Fibroblast of skin of left biceps (primary cell): ENCODE measurements around the gene NFIA.
"Not testable (repeated sequence)": the region's sequence is repeated elsewhere in the genome, so short reads cannot be mapped to it uniquely, and the experiment has no call there.

Source experiments
- DNase-seq, 2 experiments: peaks; one replicate each; pipeline ENCODE4 v3.0.0-alpha.2; 2013; ENCODE audit warnings: low read depth in 2 of 2

The NFIA gene

DNA sequence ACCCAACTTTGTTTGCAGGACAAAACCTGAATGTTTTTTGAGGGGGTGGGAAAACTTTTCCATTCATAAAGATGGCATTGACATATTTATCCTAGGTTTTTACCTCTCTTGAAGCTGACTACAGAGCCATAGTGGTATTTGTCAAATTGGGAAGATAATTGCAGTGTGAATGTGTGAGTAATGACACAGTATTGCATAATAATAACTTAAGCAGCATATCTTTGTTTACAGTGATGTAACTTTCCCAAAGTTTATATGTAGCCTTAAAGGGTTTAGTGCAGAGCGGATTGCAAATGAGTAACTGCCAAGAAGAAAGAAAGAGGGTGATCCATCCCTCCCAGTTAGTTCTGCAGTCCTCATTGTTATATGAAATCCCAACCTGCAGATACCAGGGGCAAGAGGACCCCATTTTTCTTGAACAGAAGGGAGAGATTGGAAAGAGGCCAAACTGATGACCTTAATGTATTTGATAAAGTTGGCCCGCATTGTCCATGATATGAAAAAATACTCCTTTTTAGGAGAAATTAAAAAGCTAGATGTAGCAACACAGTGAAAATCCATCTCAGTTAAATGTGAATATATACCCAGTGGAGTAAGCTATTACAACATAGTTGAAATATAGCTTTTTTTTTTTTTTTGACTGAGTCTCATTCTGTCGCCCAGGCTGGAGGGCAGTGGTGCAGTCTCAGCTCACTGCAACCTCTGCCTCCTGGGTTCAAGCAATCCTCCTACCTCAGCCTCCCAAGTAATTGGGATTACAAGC lies 23.7 kb upstream of the NFIA start:
- no peak for DNase-seq

- DNase-seq = not testable (repeated sequence)
Observed at GRCh38 chr1:61061601-61062000, 20.8 kb upstream of the NFIA start.

DNA sequence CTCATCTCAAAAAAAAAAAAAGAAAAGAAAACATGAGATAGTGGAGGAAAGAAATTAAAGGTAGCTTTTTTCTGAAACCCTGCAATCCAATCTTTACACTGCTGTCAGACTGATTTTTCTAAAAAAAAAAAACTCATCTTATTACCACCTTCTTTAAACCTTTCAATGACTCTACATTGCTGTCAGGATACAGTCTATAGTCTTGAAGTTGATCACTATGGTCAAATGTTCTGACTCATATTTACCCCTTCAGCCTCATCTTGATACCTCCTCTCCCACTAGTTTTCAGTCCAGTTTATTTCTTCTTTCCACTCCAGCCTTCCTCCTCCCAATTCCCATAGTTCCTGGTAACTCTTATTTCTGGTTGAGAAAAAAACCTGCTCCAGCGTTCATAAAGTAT lies 17.7 kb upstream of the NFIA start:
- no peak for DNase-seq

GRCh38 chr1:61067446-61068019 lies 14.8 kb upstream of the NFIA start:
- DNase-seq = no peak

DNA sequence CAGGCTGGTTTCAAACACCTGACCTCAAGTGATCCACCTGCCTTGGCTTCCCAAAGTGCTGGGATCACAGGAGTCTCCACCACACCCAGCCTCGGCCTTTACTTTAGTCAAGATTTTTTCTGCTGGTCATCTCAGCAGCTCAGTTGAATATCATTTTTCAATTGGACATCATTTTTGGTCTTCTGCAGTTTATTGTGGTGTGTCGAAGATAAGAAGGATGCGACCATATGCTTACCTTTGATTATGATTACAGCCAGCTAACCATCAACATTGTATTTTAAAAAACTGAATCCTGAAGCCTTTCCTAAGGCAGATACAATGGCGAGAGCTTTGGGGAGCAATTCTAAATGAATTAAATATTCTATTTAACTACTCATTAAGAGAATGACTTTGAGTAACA lies 12.3 kb upstream of the NFIA start:
- DNase-seq = no peak

- DNase-seq = no peak
Observed at GRCh38 chr1:61071205-61072130, 10.9 kb upstream of the NFIA start.

DNA sequence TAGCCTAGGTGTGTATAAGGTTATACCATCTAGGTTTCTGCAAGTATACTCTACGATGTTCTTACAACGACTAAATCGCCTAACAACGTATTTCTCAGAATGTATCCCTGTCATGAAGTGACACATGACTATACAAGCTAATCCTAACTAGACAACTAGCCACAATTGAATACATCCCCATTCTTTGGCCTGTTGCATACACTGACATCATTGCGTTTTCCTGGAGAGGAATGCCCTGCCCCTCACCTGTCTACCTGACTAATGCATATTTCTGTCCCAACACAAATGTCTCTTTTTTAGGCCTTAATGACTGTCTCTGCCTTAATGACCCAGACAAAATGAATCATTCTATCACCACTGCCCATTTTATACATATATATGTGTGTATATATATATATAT lies 8.5 kb upstream of the NFIA start:
- no peak for DNase-seq

- not testable (repeated sequence) for DNase-seq
Observed at GRCh38 chr1:61075833-61076232, 6.5 kb upstream of the NFIA start.

DNA sequence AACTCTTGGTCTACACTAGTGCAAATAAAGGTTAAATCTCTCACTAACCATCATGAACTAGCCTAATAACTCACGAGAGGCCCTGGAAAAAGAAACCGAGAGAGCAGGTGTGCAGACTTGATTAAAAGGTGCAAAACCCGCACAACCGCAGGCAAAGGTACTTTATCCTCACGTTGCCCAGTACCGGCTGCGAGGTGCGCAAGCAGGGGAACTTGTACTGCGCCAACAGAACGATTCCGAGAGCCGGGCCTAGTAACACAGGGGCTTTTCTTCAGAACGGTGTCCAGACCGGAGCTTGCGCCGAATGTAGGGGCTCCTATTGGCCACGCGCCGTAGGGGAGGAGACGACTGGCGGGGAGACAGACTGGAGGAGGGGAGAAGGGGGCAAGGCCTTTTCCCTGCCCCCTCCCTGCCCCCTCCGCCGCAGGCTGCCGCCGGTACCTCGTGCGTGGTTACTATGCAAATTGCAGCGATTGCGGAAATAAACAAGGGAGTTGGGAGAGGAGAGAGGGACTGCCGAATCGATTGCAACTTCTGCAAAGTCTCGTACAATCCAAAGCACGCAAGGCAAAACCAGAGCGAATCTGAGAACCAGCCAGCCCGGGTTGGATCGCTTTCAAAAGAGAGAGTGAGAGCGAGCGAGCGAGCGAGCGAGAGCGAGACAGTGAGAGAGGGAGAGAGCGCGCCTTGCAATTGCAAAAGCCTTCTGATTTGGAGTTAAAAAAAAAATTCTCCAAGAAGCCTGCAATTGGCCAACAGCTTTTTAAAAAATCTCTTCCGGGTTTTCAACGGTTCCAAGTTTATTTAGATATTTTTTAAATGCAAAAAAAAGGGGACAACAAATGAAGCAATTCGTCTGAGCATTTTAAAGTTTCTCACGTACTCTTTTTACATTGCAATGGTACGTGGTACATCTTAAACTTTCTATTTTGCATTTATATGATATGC lies 5.4 kb upstream of the NFIA start:
- DNase-seq = peak; percentile 80 to 81

DNA sequence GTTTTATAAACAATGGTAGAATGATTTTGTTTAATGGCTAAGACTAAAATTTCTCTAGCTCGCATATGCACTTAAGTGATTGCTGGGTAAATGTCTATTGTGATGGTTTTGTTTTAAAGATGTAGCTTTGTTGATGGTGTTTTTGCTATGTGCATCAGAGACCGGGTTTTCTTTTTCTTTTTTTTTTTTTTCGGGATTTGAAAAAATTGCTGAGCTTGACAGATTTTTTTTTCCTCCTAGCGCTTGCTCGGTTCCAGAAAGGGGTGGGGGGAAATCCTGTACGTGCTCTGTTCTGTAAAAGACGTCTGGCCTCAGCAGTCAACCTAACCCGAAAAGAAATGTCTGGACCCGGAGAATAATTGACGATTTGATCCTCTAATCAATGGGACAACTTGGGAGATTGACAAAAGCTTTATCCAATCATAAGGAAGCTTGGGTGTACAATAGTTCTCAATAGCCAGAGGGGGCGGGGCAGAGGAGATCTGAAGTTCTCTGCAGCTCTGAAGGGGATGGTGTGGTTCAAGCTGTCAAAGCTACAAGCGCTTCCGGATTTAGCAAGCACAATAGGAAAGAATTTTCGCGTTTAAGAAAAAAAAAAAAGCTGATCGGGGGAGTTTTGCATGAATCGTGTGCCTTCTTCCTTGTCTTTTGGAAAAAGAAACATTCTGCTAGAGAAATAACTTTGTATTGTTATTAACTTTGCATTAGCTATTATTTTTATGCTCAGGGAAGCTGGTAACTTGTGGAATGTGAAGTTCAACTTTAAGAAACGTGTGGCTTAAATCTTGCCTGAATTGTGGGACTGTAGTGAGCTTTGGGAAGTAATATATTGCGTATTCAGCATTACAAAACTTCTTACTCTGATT lies 4.5 kb upstream of the NFIA start:
- DNase-seq = peak; percentile 100

- no peak for DNase-seq
Observed at GRCh38 chr1:61078618-61079295, 3.6 kb upstream of the NFIA start.

DNA sequence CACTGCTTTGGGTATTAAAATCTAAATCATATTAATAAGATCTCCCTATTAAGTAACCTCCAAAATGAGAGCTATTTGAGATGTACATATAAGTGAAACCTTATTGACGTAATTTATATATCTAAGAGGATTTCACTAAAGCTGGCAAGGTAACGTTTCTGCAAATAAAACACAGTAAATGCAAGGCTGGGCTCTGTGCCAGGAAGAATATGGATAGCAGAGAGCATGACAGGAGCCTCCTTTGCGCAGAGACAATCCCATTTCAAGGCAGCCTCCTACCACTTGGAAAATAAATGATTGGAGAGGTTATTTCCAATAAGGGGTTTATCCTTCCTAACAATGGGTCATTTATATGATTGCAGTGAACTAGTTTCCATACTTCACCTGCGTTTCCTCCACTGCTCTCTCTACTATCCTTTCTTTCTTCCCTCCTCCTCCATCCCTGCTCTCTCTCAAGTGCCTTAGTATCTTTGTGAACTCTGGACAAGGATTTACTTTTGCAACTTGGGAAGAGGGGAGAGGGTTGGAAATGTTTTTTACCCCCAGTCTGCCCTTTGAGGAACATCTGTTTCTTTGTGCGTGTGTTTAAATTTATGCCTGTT lies 3.0 kb upstream of the NFIA start:
- no peak for DNase-seq

- peak; percentile 59 to 67 for DNase-seq
Observed at GRCh38 chr1:61079898-61080336, 2.4 kb upstream of the NFIA start.

DNA sequence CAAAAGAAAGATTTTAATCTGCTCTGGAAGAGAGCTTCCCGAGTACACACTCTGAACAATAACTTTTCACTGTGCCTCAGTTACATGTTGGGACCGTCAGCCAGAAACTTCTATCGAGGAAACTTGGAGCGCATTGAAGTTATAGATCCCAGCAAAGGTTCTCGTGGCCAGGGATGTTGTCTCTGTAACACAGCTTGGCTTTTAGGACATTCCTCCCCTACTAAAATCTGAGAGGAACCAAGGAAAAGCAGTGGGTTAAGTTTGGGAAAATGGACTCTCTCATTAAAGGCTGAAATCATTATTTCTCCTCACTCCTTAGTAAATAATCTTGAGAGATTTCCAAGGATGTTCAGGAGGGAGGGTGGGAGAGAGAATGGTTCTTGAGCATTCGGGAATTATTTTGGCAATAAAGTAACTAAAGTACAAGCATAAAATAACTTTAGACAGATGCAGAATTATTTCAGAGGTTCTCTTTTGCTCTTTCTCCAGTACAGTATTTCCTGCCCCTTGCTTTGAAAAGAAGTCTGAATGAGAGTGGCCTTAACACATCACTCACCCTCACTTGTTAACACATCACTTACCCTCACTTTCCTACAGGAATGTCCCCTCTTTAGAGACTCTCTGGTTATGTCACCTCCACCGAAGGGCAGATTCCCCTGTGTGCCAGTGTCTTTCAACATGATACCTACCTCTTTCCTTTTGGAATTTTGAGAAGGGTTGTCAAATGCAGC lies 1.8 kb upstream of the NFIA start:
- DNase-seq = no peak

DNA sequence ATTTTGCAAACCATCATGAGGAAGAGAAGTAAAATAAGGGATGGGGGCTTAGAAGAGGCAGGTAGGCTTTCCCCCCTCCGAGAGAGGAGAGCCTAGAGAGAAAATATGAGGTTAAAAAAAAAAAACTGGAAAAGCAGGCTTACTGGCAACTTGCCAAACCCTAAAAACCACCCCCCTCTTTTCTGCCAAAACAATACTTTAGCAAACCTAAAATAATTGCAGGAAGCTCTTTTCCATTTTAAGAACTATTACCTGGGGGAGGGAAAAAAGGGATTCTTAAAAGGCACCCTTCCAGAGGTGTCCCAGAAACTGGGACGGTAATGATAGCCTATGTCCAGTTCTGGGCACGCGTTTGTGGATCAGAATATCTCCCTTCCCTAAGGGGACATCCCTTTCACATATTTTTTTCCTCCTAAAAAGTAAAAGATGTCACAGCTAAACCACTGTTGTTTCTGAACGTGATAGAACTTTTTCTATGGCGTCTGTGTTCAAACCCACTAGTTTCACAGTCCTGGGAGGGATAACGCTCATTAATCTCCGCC lies 1.1 kb upstream of the NFIA start:
- no peak for DNase-seq

DNA sequence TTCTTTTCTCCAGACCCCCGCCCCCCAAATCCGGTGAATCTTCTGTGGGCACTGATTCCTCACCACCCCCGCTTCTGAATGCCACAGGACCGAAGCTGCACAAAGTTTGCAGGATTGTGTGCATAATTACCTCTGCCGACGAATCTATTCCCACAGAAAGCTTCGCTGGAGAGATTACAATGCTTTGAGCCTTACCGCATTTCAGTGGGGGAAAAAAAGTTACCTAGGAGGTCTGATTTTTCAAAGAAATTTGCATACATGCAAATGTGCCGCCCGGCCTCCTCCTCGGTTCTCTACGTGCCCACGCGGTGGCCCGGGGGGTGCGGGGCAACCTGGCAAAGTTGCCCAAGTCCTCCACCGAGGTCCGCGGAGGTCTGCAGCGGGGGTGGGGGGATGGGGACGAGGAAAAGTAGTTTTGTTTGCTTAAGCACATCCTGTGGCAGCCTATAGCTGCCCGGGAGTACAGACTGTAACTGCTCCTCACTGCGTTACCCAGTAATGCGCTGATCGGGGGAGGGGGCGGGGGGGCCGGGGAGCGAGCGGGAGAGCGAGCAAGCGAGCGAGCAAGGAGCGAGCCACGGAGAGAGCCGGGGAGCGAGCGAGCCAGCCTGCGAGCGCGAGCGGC lies 563 bp upstream of the NFIA start:
- no peak for DNase-seq

DNA sequence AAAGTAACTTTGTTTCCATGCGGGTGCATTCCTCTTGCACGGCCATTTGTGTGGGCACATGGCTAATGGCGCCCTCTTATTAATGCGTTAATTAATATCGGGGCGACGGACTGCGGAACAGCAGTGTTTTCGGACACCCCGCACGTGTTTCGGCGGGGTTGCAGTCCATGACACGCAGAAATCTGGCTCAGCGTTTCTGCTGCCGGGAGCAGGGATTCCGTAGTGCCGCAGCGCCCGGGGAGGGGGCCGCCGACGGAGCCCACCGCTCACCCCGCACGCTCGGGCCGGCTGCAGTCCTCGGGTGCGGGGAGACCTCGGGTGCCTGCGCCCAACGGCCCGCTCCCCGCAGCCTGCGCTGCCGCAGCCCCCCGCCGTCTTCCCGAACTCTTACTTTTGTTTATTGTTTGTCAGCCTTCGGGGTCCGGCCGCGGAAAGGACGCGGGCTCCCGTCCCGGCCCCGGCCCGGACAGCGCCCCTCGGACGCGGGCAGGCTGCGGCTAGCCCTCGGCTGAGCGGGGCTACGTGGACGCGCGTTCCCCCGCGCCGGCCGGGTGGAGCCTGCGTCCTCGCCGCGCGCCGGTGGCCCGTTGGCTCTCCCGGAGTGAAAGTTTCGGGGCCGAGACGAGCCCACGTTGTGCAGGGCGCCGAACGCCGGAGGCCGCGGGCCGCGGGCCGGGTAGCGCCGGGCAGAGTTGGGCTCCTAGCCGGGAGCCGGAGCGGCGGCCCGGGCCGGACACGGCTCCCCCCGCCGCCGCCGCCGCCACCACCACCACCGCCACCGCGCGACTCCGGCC lies 849 bp downstream of the NFIA start:
- DNase-seq = no peak
